HepG2 (cell line): ENCODE results near the gene PDGFA. TPM values are rescaled to one million over a fixed set of nuclear protein-coding genes. Genes with fewer than 3 reads are reported as not detected.

Experiments
- ATAC-seq: fragments of 200-7000 bp; cut with Tn5 transposase; 3 replicates; pipeline ENCODE4 v1.9.1; 2020; ENCODE audit warnings: mild to moderate bottlenecking, moderate library complexity
- BruUV-seq: library from RNA; stranded (reverse); fragments of 400-500 nt; replicated peaks from 2 replicates; lab custom pipeline; 2021; lab: Mats Ljungman, UMichigan
- CTCF ChIA-PET: fragments of 300-600 bp; formaldehyde crosslinking; extraction: SDS; loops from one replicate; lab custom pipeline; 2021; ENCODE audit warnings: low total read pairs, inconsistent platforms, low intra/inter-chr PET ratio; lab: Yijun Ruan, JAX
- POLR2A ChIA-PET: fragments of 350-600 bp; sonication (Branson Sonifier 250); formaldehyde crosslinking; loops from one replicate; lab custom pipeline; 2020; ENCODE audit warnings: antibody characterized with exemption, inconsistent platforms; lab: Yijun Ruan, JAX
- DNase-seq: peaks from one replicate; pipeline ENCODE4 v3.0.0-alpha.2; 2015; ENCODE audit warnings: low spot score
- FAIRE-seq: peaks from 3 replicates; lab custom pipeline; 2011; peaks lifted over from hg19 to GRCh38; lab: Jason Lieb, UNC
- H2AFZ ChIP-seq: one replicate; pipeline ENCODE4 v1.6.1; 2011; ENCODE audit warnings: low read length, inconsistent platforms
- H3K27ac ChIP-seq: fragments of 300-600 bp; 3 replicates; pipeline ENCODE4 v1.8.0; 2011; ENCODE audit warnings: mixed run types, mild to moderate bottlenecking, mixed read lengths, low read length, inconsistent platforms; ENCODE audit not compliant: insufficient read depth; ENCODE audit errors: extremely low read length
- H3K27me3 ChIP-seq, 2 experiments: fragments of 200-600 bp in 1 of 2; 2 replicates in 1 of 2; 3 replicates in 1 of 2; pipeline versions ENCODE4 v1.6.0 to v1.8.0; 2011; ENCODE audit warnings: low read length in 2 of 2, mild to moderate bottlenecking in 2 of 2, moderate library complexity in 2 of 2, inconsistent platforms in 1 of 2; ENCODE audit not compliant: insufficient read depth in 2 of 2, control insufficient read depth in 1 of 2
- H3K36me3 ChIP-seq, 2 experiments: fragments of 200-600 bp in 1 of 2; replicated peaks in 1 of 2; 2 replicates in 1 of 2; 3 replicates in 1 of 2; pipeline versions ENCODE4 v1.5.1 to v1.8.0; 2011; ENCODE audit warnings: low read length in 2 of 2, inconsistent platforms in 1 of 2; ENCODE audit not compliant: insufficient read depth in 2 of 2, control insufficient read depth in 1 of 2
- H3K4me1 ChIP-seq: 2 replicates; pipeline ENCODE4 v1.5.1; 2012; ENCODE audit warnings: low read length, inconsistent platforms; ENCODE audit not compliant: insufficient read depth
- H3K4me2 ChIP-seq: 2 replicates; pipeline ENCODE4 v1.6.0; 2011; ENCODE audit warnings: low read depth, low read length, inconsistent platforms
- H3K4me3 ChIP-seq, 3 experiments: fragments of 200-600 bp in 1 of 3; sonication (generic), shearing (Covaris generic) in 1 of 3; replicated peaks in 1 of 3; 2 replicates each; pipeline ENCODE4 v1.5.1; 2011 to 2016; ENCODE audit warnings: low read length in 3 of 3, inconsistent platforms in 2 of 3, low read depth in 2 of 3, mild to moderate bottlenecking in 2 of 3, control low read depth in 1 of 3, mixed read lengths in 1 of 3; ENCODE audit not compliant: insufficient read depth in 1 of 3
- H3K79me2 ChIP-seq: one replicate; pipeline ENCODE4 v1.6.1; 2011; ENCODE audit warnings: low read length, inconsistent platforms; ENCODE audit not compliant: insufficient read depth
- H3K9ac ChIP-seq: 2 replicates; pipeline ENCODE4 v1.6.0; 2011; ENCODE audit warnings: mild to moderate bottlenecking, low read depth, low read length, inconsistent platforms; ENCODE audit not compliant: insufficient read depth
- H3K9me3 ChIP-seq: 2 replicates; pipeline ENCODE4 v1.5.1; 2012; ENCODE audit warnings: mild to moderate bottlenecking, low read length
- H4K20me1 ChIP-seq: 2 replicates; pipeline ENCODE4 v1.6.0; 2011; ENCODE audit warnings: inconsistent platforms, mild to moderate bottlenecking, low read length, moderate library complexity; ENCODE audit not compliant: insufficient read depth
- NFYC ChIP-seq: IDR thresholded peaks from 2 replicates; pipeline ENCODE4 v1.6.1; 2016; ENCODE audit warnings: missing genetic modification reagents, missing compliant biosample characterization
- POGZ ChIP-seq: sonication (generic); formaldehyde crosslinking; IDR thresholded peaks from 2 replicates; pipeline ENCODE4 v1.4.0; 2020; ENCODE audit warnings: mild to moderate bottlenecking, missing genetic modification reagents
- SIN3B ChIP-seq: fragments of 150-350 bp; IDR thresholded peaks from 2 replicates; pipeline ENCODE4 v1.6.1; 2014; ENCODE audit warnings: low read length
- SUZ12 ChIP-seq: fragments of 150-350 bp; IDR thresholded peaks from 2 replicates; pipeline ENCODE4 v1.6.1; 2014; ENCODE audit warnings: low read depth, low read length
- TEAD2 ChIP-seq: sonication (generic); formaldehyde crosslinking; IDR thresholded peaks from 2 replicates; pipeline ENCODE4 v1.9.0; 2021; ENCODE audit warnings: missing genetic modification reagents
- ZBTB3 ChIP-seq: sonication (generic); formaldehyde crosslinking; IDR thresholded peaks from 2 replicates; pipeline ENCODE4 v1.4.0; 2020; ENCODE audit warnings: low read depth, mild to moderate bottlenecking, moderate library complexity, missing genetic modification reagents, borderline replicate concordance
- ZBTB8A ChIP-seq: sonication (generic); formaldehyde crosslinking; IDR thresholded peaks from 2 replicates; pipeline ENCODE4 v1.4.0; 2020; ENCODE audit warnings: mild to moderate bottlenecking, low read depth, missing genetic modification reagents, borderline replicate concordance
- ZFP37 ChIP-seq: sonication (generic); formaldehyde crosslinking; IDR thresholded peaks from 2 replicates; pipeline ENCODE4 v1.4.0; 2020; ENCODE audit warnings: missing genetic modification reagents, borderline replicate concordance
- ZNF329 ChIP-seq: sonication (generic); formaldehyde crosslinking; IDR thresholded peaks from 2 replicates; pipeline ENCODE4 v1.9.0; 2021; ENCODE audit warnings: low read depth, mild to moderate bottlenecking, missing genetic modification reagents
- ZNF33B ChIP-seq: sonication (generic); formaldehyde crosslinking; IDR thresholded peaks from 2 replicates; pipeline ENCODE4 v1.5.1; 2020; ENCODE audit warnings: mild to moderate bottlenecking, missing genetic modification reagents
- ZNF616 ChIP-seq: sonication (generic); formaldehyde crosslinking; IDR thresholded peaks from 2 replicates; pipeline ENCODE4 v1.5.0; 2020; ENCODE audit warnings: low read depth, mild to moderate bottlenecking, missing genetic modification reagents
- ZNF619 ChIP-seq: sonication (generic); formaldehyde crosslinking; IDR thresholded peaks from 2 replicates; pipeline ENCODE4 v1.4.0; 2020; ENCODE audit warnings: mild to moderate bottlenecking, missing genetic modification reagents
- WGBS: methylation state at CpG from one replicate; pipeline ENCODE4 v1.1.6; 2017; ENCODE audit warnings: low lambda C conversion rate; 5-methylcytosine and 5-hydroxymethylcytosine counted together
- in situ Hi-C: cut with HindIII; loops from 2 replicates; pipeline ENCODE4 v1.10.0; 2017; ENCODE audit warnings: low pct_unique_long_range_greater_than_20kb; ENCODE audit not compliant: extremely low pct_ligation_motif_present
- intact Hi-C: fragments of 100-400 bp; cut with micrococcal nuclease; formaldehyde crosslinking; loops from one replicate; pipeline ENCODE4 v1.10.0; 2022; ENCODE audit not compliant: unreplicated experiment
- polyA plus RNA-seq, 8 experiments: library from polyadenylated mRNA; depleted of rRNA in 3 of 8; stranded (reverse) in 7 of 8; unstranded in 1 of 8; fragments of >200 nt; fragmentation: Illumina TruSeq in 4 of 8; extraction: Trizol in 4 of 8; gene quantifications; 2 replicates each; pipeline versions ENCODE4 v1.2.1 to v1.2.3, GENCODE V29; 2011 to 2016; ENCODE audit warnings: low read depth in 4 of 8, missing spikeins in 1 of 8, mixed read lengths in 1 of 8; ENCODE audit not compliant: insufficient read depth in 1 of 8
- total RNA-seq, 5 experiments: library from RNA; depleted of rRNA; stranded (reverse); fragments of >200 nt; fragmentation: Illumina TruSeq; extraction: Trizol; gene quantifications; 2 replicates each; pipeline ENCODE4 v1.2.3, GENCODE V29; 2016; ENCODE audit warnings: low read depth in 1 of 5
- TF ChIP-seq, protein P1 (sequence below): sonication (generic); formaldehyde crosslinking; IDR thresholded peaks from 2 replicates; pipeline ENCODE4 v1.5.0; 2020; ENCODE audit warnings: mild to moderate bottlenecking, missing genetic modification reagents
- TF ChIP-seq, protein P2 (sequence below): sonication (generic); formaldehyde crosslinking; IDR thresholded peaks from 2 replicates; pipeline ENCODE4 v1.5.1; 2020; ENCODE audit warnings: mild to moderate bottlenecking, missing genetic modification reagents, moderate library complexity

The PDGFA gene
- total and polyA plus RNA-seq, 2 of the 13 experiments (the other 11 are each of a cell fraction or from before 2014, with no cell fraction given), result 1.5 to 3.4 TPM

DNA sequence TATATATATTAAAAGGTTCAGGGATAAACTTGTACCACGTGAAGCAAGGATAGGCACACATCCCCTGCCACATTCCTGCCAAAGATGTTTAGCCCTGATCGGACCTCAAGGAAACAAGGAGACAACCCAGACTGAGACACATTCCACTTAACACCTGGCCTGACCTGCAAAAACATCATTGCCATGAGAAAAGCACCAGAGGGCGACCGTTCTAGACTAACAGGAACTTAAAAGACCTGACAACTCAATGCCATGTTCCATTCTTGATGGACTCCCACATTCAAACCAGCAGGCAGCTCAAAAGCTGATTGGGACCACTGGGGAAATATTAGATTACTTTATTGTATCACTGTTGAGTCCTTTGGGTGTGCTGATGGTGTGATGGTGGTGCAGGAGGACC is 8.1 kb upstream of the PDGFA start:
- BruUV-seq, result no TSS peak
- no peak overlapping the region for H3K27ac ChIP-seq
- no peaks in the 10 kb centered on the region for H3K36me3 ChIP-seq
- no peak overlapping the region for H2AFZ ChIP-seq
- H3K79me2 ChIP-seq, result no peaks in the 10 kb centered on the region
- ATAC-seq (no peak), FAIRE-seq (no peak), DNase-seq (no peak)
- no peak overlapping the region for H3K4me2 ChIP-seq
- no peak overlapping the region for H3K9ac ChIP-seq
- no peaks in the 10 kb centered on the region for H4K20me1 ChIP-seq
- peaks cover 16 to 51% of the 10 kb centered on the region in 2 experiments for H3K27me3 ChIP-seq
- H3K4me1 ChIP-seq, result peaks cover 13% of the 10 kb centered on the region
- WGBS, result 37% methylated on average over 4 of the region's 4 CpGs
- H3K4me3 ChIP-seq, result no peak overlapping the region
- H3K9me3 ChIP-seq, result no peaks in the 10 kb centered on the region
- ChIA-PET POLR2A (no interaction called here), CTCF (no interaction called here)
- TF ChIP-seq ZBTB3 (CRISPR knock-in tag) (no peak), ZNF33B (no peak), NFYC (CRISPR knock-in tag) (no peak), ZNF329 (CRISPR knock-in tag) (no peak), POGZ (CRISPR knock-in tag) (no peak), ZFP37 (no peak), ZNF619 (CRISPR knock-in tag) (no peak), ZBTB8A (no peak), TEAD2 (CRISPR knock-in tag) (no peak), SUZ12 (no peak), ZNF616 (CRISPR knock-in tag) (no peak), SIN3B (no peak)
- TF ChIP-seq, protein P1, sequence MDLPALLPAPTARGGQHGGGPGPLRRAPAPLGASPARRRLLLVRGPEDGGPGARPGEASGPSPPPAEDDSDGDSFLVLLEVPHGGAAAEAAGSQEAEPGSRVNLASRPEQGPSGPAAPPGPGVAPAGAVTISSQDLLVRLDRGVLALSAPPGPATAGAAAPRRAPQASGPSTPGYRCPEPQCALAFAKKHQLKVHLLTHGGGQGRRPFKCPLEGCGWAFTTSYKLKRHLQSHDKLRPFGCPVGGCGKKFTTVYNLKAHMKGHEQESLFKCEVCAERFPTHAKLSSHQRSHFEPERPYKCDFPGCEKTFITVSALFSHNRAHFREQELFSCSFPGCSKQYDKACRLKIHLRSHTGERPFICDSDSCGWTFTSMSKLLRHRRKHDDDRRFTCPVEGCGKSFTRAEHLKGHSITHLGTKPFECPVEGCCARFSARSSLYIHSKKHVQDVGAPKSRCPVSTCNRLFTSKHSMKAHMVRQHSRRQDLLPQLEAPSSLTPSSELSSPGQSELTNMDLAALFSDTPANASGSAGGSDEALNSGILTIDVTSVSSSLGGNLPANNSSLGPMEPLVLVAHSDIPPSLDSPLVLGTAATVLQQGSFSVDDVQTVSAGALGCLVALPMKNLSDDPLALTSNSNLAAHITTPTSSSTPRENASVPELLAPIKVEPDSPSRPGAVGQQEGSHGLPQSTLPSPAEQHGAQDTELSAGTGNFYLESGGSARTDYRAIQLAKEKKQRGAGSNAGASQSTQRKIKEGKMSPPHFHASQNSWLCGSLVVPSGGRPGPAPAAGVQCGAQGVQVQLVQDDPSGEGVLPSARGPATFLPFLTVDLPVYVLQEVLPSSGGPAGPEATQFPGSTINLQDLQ, result no peak
- TF ChIP-seq, protein P2, sequence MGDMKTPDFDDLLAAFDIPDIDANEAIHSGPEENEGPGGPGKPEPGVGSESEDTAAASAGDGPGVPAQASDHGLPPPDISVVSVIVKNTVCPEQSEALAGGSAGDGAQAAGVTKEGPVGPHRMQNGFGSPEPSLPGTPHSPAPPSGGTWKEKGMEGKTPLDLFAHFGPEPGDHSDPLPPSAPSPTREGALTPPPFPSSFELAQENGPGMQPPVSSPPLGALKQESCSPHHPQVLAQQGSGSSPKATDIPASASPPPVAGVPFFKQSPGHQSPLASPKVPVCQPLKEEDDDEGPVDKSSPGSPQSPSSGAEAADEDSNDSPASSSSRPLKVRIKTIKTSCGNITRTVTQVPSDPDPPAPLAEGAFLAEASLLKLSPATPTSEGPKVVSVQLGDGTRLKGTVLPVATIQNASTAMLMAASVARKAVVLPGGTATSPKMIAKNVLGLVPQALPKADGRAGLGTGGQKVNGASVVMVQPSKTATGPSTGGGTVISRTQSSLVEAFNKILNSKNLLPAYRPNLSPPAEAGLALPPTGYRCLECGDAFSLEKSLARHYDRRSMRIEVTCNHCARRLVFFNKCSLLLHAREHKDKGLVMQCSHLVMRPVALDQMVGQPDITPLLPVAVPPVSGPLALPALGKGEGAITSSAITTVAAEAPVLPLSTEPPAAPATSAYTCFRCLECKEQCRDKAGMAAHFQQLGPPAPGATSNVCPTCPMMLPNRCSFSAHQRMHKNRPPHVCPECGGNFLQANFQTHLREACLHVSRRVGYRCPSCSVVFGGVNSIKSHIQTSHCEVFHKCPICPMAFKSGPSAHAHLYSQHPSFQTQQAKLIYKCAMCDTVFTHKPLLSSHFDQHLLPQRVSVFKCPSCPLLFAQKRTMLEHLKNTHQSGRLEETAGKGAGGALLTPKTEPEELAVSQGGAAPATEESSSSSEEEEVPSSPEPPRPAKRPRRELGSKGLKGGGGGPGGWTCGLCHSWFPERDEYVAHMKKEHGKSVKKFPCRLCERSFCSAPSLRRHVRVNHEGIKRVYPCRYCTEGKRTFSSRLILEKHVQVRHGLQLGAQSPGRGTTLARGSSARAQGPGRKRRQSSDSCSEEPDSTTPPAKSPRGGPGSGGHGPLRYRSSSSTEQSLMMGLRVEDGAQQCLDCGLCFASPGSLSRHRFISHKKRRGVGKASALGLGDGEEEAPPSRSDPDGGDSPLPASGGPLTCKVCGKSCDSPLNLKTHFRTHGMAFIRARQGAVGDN (CRISPR knock-in tag), result no peak
- in situ Hi-C loops, result no loop called here
- intact Hi-C loops, result no loop called here
